DMS 273 (cell line): ENCODE data around the gene CD244.
"Not testable (repeated sequence)": the region's sequence is repeated elsewhere in the genome, so short reads cannot be mapped to it uniquely, and the experiment has no call there.

Experiments
- DNase-seq: peaks from one replicate; lab custom pipeline; 2025; ENCODE audit not compliant: unreplicated experiment; lab: John Stamatoyannopoulos, UW

CD244 gene

DNA sequence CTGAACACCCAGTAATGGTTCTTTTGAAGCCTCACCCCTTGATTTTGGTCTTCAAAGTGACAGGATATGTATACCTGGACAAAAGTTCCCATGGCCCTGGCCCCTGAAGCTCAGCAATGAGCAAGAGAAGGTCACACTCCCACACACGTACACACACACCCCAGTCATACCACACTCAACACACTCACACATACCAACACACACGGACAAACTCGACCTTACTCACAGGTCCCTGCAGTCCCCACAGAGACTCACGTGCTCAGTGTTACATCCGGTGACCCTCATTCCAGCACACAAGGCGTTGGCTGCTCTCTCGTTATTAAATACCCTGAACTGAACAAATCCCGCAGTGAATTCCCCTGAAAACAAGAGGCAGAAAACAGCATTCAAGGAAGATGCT lies 16.4 kb upstream of the CD244 start:
- no peak for DNase-seq

DNA sequence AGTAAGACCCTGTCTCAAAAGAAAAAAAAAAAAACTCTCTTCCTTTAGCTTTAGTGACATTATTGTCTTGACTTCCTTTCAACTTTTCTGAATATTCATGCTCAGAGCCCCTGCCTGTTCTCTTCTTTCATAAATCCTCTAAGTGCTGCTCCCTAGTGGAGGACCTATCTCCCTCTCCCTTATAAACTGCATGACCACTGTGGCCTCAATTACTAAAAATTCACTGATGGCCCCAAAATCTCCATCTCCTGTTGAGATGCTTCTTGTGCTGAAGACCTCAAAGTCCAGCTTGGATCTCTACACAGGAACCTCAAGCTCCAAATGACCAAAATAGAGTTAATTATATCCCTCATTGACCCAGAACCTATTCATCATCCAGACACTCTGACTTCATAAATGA lies 14.5 kb upstream of the CD244 start:
- no peak for DNase-seq

DNA sequence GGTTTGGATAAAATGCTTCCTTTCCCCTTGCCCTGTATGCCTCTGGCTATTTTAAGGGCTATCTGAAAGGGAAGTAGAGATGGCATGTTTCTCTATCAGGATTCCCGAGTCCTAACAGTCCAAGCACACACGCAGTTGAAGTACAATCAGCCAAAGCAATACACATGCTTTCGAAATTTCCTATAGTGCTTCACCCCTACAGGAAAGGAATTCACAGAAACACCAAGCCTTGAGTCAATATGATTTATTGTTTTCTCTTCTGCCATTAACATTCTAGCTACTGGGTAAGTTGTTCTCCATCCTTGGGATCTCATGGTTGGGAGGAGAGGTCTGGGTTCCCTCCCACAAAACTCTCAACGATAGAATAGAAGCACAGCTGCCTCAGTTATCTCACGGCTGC lies 13.6 kb upstream of the CD244 start:
- DNase-seq, result no peak

DNA sequence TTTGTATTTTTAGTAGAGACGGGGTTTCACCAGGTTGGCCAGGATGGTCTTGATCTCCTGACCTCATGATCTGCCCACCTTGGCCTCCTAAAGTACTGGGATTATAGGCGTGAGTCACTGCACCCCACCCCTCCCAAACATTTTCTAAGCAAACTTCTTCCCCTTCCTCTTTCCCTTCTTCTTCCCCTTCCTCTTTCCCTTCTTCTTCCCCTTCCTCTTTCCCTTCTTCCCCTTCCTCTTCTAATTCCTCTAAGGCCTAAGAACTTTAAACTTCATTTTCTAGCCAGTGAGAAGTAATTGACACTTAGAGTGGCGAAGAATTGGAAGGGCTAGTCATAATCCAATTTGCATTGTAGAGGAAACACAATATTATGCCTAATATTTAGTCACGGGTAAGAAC lies 12.9 kb upstream of the CD244 start:
- not testable (repeated sequence) for DNase-seq

DNA sequence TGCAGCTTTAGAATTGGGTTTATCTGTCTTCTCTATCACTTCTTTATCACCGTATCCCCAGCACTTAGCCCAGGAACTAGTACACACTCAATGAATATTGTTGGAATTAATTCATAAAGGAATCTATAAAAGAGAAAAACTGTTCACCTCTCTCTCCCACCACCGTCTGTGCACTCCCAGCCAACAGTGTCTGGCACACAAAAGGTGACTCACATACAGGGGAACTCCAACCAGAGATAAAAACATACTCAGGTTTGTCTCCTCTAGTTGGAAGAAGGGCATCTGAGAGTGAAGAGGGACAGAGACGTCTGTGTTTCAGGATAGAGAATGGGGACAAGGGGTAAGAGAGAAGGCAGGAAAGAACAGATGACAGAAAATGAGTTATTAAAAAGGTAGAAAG lies 12.2 kb upstream of the CD244 start:
- DNase-seq, result no peak

DNA sequence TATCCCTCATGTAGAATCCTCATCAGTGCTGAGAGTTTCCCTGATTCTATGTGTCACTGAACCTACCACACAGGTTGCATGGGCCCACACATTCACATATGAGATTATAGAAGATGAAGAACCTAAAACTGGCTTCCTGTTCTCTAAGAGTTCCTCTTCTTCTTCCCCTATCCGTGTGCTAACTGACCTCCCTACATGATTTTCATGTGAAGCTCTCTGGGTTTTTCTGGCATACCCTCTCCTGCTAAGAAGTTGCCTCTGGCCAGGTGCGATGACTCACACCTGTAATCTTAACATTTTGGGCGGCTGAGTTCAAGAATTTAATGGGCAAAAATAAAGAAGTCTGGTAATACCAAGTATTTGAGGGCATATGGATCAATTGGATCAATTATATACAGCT lies 5.5 kb upstream of the CD244 start:
- DNase-seq, result no peak

DNA sequence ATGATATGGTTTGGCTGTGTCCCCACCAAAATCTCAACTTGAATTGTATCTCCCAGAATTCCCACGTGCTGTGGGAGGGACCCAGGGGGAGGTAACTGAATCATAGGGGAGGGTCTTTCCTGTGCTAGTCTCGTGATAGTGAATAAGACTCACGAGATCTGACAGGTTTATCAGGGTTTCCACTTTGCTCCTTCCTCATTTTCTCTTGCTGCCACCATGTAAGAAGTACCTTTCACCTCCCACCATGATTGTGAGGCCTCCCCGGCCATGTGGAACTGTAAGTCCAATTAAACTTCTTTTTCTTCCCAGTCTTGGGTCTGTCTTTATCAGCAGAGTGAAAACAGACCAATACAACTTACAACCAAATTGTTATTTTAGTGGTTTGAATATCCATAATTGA lies 5.0 kb upstream of the CD244 start:
- not testable (repeated sequence) for DNase-seq

DNA sequence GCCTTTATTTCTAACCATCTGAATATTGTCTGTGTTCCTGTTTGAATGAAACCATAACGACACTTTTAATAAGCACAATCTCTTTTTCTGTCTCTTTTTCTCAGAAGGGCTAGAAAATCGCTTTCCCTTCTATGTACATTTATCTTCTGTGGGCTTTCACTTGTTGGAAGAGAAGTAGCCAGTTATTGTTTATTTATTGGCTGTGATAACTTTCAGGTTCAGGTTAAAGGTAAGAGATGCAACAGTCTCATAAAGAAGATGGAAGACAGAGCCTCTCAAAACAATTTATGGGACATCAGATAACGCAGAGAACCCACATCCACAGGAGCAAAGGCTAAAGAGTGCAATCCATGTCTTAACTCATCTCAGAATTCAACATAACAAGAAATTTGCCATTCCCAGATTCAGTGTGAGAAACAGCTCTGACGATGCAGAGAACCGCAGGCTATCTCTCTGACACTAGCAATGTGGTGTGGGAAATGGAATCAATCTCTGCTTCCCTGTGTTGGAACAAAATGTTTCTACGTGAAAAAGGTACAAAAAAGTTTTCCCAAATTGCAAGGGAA lies 4.1 kb upstream of the CD244 start:
- no peak for DNase-seq

DNA sequence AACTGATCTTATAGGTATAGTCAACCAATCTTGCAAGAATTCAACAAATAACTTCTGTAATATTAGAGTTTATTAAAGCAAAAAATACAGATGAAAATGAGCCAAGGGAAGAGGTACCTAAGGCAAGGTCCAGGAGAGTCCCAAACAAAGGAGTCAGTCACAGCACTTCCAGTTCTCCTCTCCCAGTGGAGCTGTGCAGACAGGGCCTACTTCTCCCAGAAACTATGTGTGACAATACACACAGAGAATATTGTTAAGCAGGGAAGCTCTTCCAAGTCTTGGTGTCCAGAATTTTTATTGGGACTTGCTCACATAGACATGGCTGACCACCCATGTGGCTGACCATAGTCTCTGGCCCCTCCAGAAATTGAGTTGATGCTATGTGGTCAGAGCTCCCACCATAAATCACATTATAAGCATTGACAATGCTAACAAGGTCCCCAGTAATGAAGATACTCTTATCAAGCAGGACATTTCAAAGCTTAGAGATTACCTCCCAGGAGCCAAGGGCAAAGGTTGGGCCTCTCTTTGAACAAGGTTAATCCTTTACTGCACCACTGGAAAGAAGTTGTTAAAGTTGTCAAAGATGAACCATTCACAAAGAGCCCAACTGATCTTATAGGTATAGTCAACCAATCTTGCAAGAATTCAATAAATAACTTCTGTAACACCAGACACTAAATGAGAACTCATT lies 3.5 kb upstream of the CD244 start:
- DNase-seq, result no peak

DNA sequence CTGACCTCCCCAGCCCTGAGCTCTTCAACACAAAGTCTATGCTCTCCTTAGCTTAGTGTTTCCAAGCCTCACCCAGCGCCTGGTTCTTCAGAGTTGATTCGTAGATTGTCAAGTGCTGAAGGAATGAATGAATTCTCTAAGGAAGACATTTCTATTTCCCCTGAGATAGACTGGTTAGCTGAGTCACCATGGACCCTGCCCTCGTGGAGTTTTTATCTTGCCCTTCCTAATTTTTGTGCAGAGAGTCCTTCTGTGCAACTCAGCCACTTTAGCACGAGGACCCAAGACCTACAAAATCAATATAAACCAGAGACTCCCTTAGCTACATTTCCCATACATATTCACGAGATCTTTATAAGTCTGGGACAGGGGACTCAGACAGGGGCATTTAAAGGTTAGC lies 2.6 kb upstream of the CD244 start:
- DNase-seq, result no peak

DNA sequence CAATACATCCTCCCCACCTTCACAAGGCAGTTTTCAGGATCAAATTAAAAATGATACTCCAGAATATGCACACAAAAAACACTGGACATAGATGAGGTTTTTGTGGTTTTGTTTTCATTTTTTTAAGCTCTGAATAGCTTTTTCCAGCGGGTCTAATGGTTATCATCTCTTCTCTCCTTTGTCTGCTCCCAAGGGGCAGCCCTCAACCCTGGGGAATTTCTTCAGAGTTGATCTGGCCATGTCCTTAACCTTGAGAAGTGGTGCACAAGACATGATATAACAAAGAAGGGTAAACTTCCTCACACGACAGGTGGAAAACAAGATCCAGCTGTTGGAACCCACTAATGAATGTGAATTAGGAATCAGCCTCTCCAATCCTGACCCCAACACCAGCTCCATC lies 1.5 kb upstream of the CD244 start:
- DNase-seq, result no peak

DNA sequence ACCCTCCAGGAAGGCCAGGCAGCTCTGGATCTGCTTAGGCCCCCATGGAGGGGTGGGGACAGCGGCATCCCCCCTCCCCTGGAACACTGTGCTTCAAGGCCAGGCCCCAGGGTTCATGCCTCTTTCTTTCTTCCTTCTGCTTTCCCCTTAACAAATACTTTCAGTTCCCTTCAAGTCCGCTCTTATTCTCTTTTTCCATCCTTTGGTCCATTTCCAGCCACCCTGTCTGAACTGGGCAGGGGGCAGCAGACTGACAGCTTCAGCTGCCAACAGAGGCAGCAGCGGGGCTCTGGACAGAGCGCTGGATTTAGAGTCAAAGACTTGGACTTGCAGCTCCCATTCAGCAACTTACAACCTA lies 1.1 kb upstream of the CD244 start:
- no peak for DNase-seq

DNA sequence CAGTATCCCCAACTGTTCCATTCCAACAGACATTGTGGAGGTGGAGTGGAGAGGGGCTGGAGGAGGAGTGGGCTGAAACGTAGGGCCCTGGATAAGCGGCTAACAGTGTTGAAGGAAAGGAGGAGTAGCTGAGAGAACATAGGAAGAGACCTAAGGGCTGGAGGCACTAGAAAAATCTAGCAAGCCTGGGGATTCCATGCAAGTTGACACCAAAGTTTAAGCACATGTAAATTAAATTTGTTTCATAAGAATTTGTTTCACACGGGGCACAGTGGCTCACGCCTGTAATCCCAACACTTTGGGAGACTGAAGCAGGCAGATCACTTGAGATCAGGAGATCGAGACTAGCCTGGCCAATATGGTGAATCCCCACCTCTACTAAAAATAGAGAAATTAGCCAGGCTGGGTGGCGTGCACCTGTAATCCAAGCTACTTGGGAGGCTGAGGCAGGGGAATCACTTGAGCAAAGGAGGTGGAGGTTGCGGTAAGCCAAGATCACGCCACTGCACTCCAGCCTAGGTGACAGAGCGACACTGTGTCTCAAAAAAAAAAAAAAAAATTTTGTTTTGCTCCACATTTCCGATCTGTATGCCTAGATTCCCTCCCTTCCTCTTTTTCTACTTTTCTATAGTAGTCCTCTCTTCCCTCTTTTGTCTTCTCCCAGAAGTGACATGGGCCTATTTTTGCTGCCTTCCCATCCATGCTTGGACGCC lies 530 bp upstream of the CD244 start:
- no peak for DNase-seq

DNA sequence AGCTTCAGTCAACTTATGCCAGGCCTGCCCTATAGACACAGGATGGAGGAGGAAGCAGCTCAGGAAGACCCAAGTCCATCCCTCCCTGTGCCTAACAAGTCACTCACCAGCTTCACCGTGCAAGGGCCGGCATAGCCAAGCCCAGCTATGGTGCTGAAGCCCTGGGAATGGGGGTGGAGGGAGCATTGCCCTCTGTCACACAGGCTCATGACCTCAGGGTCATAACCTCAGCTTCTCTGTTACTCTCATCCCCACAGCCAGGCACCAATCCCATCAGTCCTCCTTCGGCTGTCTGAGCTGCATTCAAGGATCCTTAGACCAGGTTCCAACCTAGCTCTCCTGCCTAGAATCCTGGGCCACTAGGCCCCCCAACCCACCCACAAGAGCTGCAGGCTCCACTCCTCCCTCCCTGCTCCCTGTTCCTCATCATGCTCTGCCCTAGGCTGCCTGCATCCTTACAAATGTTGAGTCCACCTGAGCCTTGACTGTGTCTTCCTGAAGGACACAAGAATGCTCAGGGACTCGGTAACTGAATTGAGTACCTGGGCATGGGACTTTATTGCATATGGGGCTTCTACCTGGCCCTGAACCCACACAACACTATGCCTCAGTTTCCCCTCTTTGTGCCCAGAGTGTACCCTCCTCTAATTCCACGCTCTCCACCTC lies 1.7 kb downstream of the CD244 start:
- DNase-seq, result no peak

DNA sequence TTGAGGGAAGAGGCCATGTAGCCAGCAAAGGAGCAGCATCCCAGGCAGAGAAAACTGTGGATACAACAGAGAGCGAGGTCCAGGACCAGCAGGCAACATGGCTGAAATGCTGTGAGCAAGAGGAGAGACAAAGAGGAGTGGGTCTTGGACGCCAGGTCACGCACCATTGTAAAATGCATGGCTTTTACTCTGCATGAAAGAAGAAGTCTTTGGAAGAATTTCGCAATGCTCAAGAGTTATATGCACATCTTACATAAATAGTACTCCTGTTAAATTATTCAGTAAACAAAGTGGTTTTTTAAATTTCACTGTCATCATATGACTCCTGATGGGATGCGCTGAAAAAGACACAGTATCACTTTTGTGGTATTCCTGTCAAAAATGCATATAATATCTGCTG lies 3.5 kb downstream of the CD244 start:
- DNase-seq, result no peak

DNA sequence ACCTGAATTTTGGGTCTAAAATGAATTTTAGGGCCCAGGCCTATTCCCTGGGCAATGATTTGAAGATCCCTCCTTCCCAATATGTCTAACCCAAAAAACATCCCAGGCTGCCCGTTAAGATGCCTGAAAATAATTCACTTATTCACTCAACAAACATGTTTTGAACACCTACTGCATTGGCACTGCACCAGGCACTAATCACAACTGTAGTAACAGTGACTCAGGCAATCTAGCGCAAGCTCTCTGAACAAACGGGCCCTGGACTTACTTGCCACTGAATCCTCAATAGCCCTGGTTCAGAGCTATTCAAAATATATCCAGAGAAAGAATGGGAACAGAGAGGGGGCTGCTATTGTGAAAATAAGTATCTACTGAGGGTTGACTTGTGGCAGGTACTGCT lies 4.2 kb downstream of the CD244 start:
- no peak for DNase-seq

DNA sequence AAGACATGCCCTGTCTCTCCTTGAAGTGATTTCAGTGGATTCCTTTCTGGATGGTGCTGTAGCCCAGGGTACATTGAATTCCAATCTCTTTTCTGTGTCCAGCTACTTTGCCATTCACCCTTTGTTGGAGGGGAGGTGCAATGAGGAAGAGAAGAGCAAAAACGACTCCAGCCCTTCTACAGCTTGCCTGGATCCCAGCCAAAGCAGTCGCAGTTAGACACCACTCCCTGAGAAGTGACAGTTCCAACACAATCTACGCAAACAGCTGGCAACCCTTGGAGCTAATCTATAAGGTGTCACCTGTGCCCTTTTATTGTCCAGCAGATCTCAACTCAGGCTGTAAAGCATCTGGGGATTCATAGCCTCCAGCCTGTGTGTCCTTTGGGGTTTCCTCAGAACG lies 4.6 kb downstream of the CD244 start:
- no peak for DNase-seq

DNA sequence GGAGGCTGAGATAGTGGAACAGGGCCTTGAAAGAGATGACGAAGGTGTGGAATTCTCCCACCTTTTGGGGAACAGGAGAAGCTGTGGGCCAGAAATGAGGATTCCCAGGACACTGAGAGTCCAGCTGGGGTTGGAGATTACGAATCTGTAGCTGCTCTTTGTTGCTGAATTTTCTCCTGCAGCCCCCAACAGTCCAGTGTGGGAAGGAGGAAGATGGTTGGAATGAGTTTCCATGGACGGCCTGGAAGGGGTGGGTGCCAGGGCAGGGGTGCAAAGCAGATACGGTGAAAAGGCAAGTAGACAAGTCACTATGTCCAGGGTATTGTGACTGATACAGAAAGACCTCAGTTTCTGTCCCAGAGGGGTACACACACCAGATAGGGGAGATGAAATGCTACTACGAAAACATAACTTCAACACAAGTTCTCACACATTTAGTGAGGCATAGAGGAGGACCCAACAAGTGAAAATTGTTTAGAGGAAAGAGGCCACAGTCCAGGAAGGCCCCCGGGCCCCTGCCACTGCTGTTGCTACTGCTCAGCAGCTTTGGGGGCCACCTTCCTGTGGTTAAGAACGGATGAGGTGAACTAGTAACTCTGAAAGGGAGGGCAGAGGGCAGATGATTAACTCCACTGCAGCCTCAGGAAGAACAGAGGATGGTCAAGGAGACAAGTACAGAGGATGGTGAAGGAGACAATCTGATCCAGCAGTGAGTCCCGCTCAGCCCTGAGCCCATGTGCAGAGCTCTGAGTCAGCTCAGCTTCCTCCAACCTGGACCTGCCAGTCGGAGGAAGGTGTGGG lies 7.3 kb downstream of the CD244 start:
- no peak for DNase-seq

DNA sequence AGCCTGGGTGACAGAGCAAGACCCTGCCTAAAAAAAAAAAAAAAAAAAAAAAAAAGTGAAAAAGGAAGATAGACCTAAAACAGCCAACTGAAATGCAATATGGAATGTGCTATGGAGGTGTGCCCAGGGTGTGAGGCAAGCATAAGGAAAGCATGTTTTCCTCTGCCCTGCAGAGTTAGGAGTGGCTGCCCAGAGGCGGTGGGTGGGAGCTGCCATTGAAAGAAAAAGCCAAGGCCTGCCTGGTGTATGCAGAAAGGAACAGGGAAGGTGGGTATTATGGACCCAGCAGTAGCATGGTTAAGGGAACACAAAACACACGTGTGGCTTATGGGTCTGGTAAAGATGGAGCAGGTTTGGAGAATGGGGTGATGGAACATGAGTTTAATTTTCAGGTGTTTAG lies 8.9 kb downstream of the CD244 start:
- DNase-seq, result no peak

DNA sequence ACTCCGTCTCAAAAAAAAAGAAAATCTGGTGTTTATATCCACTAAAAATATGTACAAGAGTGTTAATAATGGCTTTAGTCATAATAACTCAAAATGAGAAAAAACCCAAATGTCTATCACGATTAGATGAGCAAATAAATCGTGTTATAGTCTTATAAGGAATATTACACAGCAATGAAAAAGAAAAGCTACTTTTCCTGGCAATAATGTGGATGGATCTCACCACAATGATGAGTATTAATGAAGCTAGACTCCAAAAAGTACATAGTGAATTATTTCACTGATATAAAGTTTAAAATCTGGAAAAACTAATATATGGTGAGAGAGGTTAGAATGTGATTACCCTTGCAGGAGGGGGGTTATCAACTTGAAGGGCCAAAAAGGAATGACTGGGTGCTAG lies 9.7 kb downstream of the CD244 start:
- DNase-seq, result no peak

DNA sequence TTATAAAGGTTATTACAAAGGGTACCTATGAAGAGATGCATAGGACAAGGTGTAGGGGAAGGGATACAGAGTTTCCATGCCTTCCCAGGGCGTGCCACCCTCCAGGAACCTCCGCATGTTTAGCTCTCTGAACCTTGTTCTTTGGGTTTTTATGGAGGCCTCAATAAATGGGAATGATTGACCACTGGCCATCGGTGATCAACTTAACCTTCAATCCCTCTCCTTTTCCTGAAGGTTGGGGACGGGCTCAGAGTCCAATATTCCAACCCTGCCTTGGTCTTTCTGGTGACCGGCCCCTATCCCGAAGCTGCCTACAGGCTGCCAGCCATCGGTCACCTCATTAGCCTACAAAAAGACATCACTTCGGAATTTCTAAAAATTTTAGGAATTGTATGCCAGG lies 11.7 kb downstream of the CD244 start:
- no peak for DNase-seq
